Loucy (cell line): ENCODE results near the gene MOCS1.

Experiments
- H2AFZ ChIP-seq: fragments of 200-600 bp; sonication (generic); 2 replicates; pipeline ENCODE4 v1.6.0; 2016; ENCODE audit warnings: antibody characterized with exemption, mild to moderate bottlenecking, low read length, moderate library complexity
- H3F3A ChIP-seq: fragments of 200-600 bp; 2 replicates; pipeline ENCODE4 v1.6.0; 2016; ENCODE audit warnings: antibody characterized with exemption, low read depth, mild to moderate bottlenecking
- H3K27me3 ChIP-seq: fragments of 200-600 bp; sonication (generic); 2 replicates; pipeline ENCODE4 v1.6.1; 2014; ENCODE audit warnings: low read length, mild to moderate bottlenecking; ENCODE audit not compliant: insufficient read depth, poor library complexity, severe bottlenecking
- H3K36me3 ChIP-seq: fragments of 200-600 bp; sonication (generic); 2 replicates; pipeline ENCODE4 v1.6.1; 2016; ENCODE audit warnings: low read length; ENCODE audit not compliant: insufficient read depth
- H3K4me1 ChIP-seq: fragments of 200-600 bp; sonication (generic); 2 replicates; pipeline ENCODE4 v1.5.1; 2014; ENCODE audit warnings: low read length, mild to moderate bottlenecking; ENCODE audit not compliant: insufficient read depth, poor library complexity, severe bottlenecking
- H3K4me2 ChIP-seq: fragments of 200-600 bp; sonication (generic); 2 replicates; pipeline ENCODE4 v1.6.0; 2014; ENCODE audit warnings: antibody characterized with exemption, low read length, low read depth, mild to moderate bottlenecking; ENCODE audit not compliant: poor library complexity, severe bottlenecking
- H3K4me3 ChIP-seq: fragments of 200-600 bp; sonication (generic); 2 replicates; pipeline ENCODE4 v1.5.1; 2014; ENCODE audit warnings: low read length, mild to moderate bottlenecking, mixed read lengths; ENCODE audit not compliant: poor library complexity, severe bottlenecking
- H3K79me2 ChIP-seq: fragments of 200-600 bp; sonication (generic); 2 replicates; pipeline ENCODE4 v1.6.1; 2014; ENCODE audit warnings: low read length; ENCODE audit not compliant: insufficient read depth
- H3K9ac ChIP-seq: fragments of 200-600 bp; sonication (generic); 2 replicates; pipeline ENCODE4 v1.6.0; 2014; ENCODE audit warnings: mild to moderate bottlenecking, low read depth, low read length, moderate library complexity; ENCODE audit not compliant: poor library complexity, severe bottlenecking
- H3K9me2 ChIP-seq: fragments of 200-600 bp; sonication (generic); replicated peaks from 2 replicates; pipeline ENCODE4 v1.6.1; 2016; ENCODE audit warnings: low read depth, low read length, mixed read lengths
- H3K9me3 ChIP-seq: fragments of 200-600 bp; sonication (generic); 2 replicates; pipeline ENCODE4 v1.6.1; 2014; ENCODE audit warnings: mild to moderate bottlenecking, antibody characterized with exemption, low read length, low read depth; ENCODE audit not compliant: insufficient read depth
- H4K20me1 ChIP-seq: fragments of 200-600 bp; sonication (generic); 2 replicates; pipeline ENCODE4 v1.6.0; 2014; ENCODE audit warnings: antibody characterized with exemption, low read length, mild to moderate bottlenecking; ENCODE audit not compliant: insufficient read depth, poor library complexity, severe bottlenecking
- CTCF ChIP-seq: fragments of 200-600 bp; sonication (generic); conservative IDR thresholded peaks from 2 replicates; pipeline ENCODE4 v1.5.1; 2014; ENCODE audit warnings: mild to moderate bottlenecking, antibody characterized with exemption, low read length
- EZH2phosphoT487 ChIP-seq: fragments of 200-600 bp; IDR thresholded peaks from 2 replicates; pipeline ENCODE4 v1.6.1; 2018; ENCODE audit warnings: antibody characterized with exemption, mild to moderate bottlenecking, moderate library complexity, borderline replicate concordance

Gene MOCS1

GRCh38 chr6:39947611-39948068, 13.4 kb upstream of the MOCS1 start:
- H3K79me2 ChIP-seq: no peaks in the 10 kb centered on the region
- H3K4me2 ChIP-seq: no peak overlapping the region
- no peaks in the 10 kb centered on the region for H3K9me2 ChIP-seq
- H3K36me3 ChIP-seq: no peaks in the 10 kb centered on the region
- no peaks in the 10 kb centered on the region for H3K27me3 ChIP-seq
- H4K20me1 ChIP-seq: no peaks in the 10 kb centered on the region
- no peak overlapping the region for H3K4me3 ChIP-seq
- H3F3A ChIP-seq: no peaks in the 10 kb centered on the region
- TF ChIP-seq EZH2phosphoT487: no peak
- no peak for TF ChIP-seq CTCF
- H3K4me1 ChIP-seq: peaks cover 3% of the 10 kb centered on the region
- H3K9ac ChIP-seq: no peak overlapping the region
- H3K9me3 ChIP-seq: no peaks in the 10 kb centered on the region
- H2AFZ ChIP-seq: no peak overlapping the region

- H3F3A ChIP-seq: no peaks in the 10 kb centered on the region
- no peaks in the 10 kb centered on the region for H3K79me2 ChIP-seq
- no peak overlapping the region for H2AFZ ChIP-seq
- H3K9me2 ChIP-seq: no peaks in the 10 kb centered on the region
- no peaks in the 10 kb centered on the region for H3K9me3 ChIP-seq
- TF ChIP-seq EZH2phosphoT487 (no peak), CTCF (no peak)
- peaks cover 13% of the 10 kb centered on the region for H3K4me1 ChIP-seq
- H3K36me3 ChIP-seq: no peaks in the 10 kb centered on the region
- H3K9ac ChIP-seq: no peak overlapping the region
- no peak overlapping the region for H3K4me2 ChIP-seq
- no peak overlapping the region for H3K4me3 ChIP-seq
- no peaks in the 10 kb centered on the region for H3K27me3 ChIP-seq
- H4K20me1 ChIP-seq: no peaks in the 10 kb centered on the region
Observed at GRCh38 chr6:39945626-39946025, 11.4 kb upstream of the MOCS1 start.

GRCh38 chr6:39942903-39943580, 8.8 kb upstream of the MOCS1 start:
- Histone ChIP-seq H3K4me1 (peaks cover 13% of the 10 kb centered on the region), H3F3A (no peaks in the 10 kb centered on the region), H4K20me1 (no peaks in the 10 kb centered on the region), H3K9me3 (no peaks in the 10 kb centered on the region), H3K9ac (no peak overlapping the region), H3K4me2 (peak overlapping the region; percentile 42), H3K4me3 (peak overlapping the region; percentile 33), H3K9me2 (no peaks in the 10 kb centered on the region), H3K36me3 (no peaks in the 10 kb centered on the region), H3K27me3 (no peaks in the 10 kb centered on the region), H2AFZ (no peak overlapping the region), H3K79me2 (no peaks in the 10 kb centered on the region)
- TF ChIP-seq EZH2phosphoT487 (no peak), CTCF (no peak)
